Mesendoderm (in vitro differentiated cells): ENCODE results near the gene NOX3.
"Not testable (repeated sequence)": the region's sequence is repeated elsewhere in the genome, so short reads cannot be mapped to it uniquely, and the experiment has no call there.

Experiments used
- DNase-seq: peaks from one replicate; pipeline ENCODE4 v3.0.0; 2013
- H2AK5ac ChIP-seq: 2 replicates; pipeline ENCODE4 v1.6.1; 2013; ENCODE audit warnings: low read length, inconsistent platforms
- H2BK120ac ChIP-seq: 2 replicates; pipeline ENCODE4 v1.6.1; 2013; ENCODE audit warnings: low read depth, mild to moderate bottlenecking, low read length, moderate library complexity, mixed read lengths
- H2BK15ac ChIP-seq: replicated peaks from 2 replicates; pipeline ENCODE4 v1.6.1; 2013; ENCODE audit warnings: low read depth, mild to moderate bottlenecking, moderate library complexity
- H2BK5ac ChIP-seq: 2 replicates; pipeline ENCODE4 v1.6.1; 2013; ENCODE audit warnings: low read length, inconsistent platforms
- H3K18ac ChIP-seq: 2 replicates; pipeline ENCODE4 v1.6.1; 2013; ENCODE audit warnings: mild to moderate bottlenecking, low read length, mixed read lengths
- H3K23ac ChIP-seq: one replicate; pipeline ENCODE4 v1.6.1; 2013; ENCODE audit warnings: low read length
- H3K27ac ChIP-seq: 2 replicates; pipeline ENCODE4 v1.5.1; 2013; ENCODE audit warnings: low read depth, mild to moderate bottlenecking, inconsistent platforms, low read length, moderate library complexity
- H3K27me3 ChIP-seq: 2 replicates; pipeline ENCODE4 v1.6.1; 2013; ENCODE audit warnings: low read length, control low read depth, mild to moderate bottlenecking, inconsistent platforms; ENCODE audit not compliant: insufficient read depth, poor library complexity
- H3K36me3 ChIP-seq: 2 replicates; pipeline ENCODE4 v1.6.1; 2013; ENCODE audit warnings: low read length, inconsistent platforms; ENCODE audit not compliant: control insufficient read depth, insufficient read depth
- H3K4ac ChIP-seq: one replicate; pipeline ENCODE4 v1.6.1; 2013; ENCODE audit warnings: low read depth, mild to moderate bottlenecking, low read length, moderate library complexity
- H3K4me1 ChIP-seq: 2 replicates; pipeline ENCODE4 v1.6.1; 2013; ENCODE audit warnings: low read depth, low read length, inconsistent platforms; ENCODE audit not compliant: control insufficient read depth
- H3K4me2 ChIP-seq: 2 replicates; pipeline ENCODE4 v1.6.1; 2013; ENCODE audit warnings: low read length
- H3K4me3 ChIP-seq: 2 replicates; pipeline ENCODE4 v1.5.1; 2013; ENCODE audit warnings: mild to moderate bottlenecking, low read length
- H3K56ac ChIP-seq: one replicate; pipeline ENCODE4 v1.6.1; 2013; ENCODE audit warnings: low read length
- H3K79me1 ChIP-seq: 2 replicates; pipeline ENCODE4 v1.6.1; 2013; ENCODE audit warnings: low read length, inconsistent platforms
- H3K79me2 ChIP-seq: 2 replicates; pipeline ENCODE4 v1.6.1; 2013; ENCODE audit warnings: mild to moderate bottlenecking, low read length; ENCODE audit not compliant: control insufficient read depth, insufficient read depth
- H3K9ac ChIP-seq: 2 replicates; pipeline ENCODE4 v1.6.1; 2013; ENCODE audit warnings: low read length, inconsistent platforms
- H4K5ac ChIP-seq: one replicate; pipeline ENCODE4 v1.6.1; 2013; ENCODE audit warnings: low read length
- H4K8ac ChIP-seq: one replicate; pipeline ENCODE4 v1.6.1; 2013; ENCODE audit warnings: low read depth, mild to moderate bottlenecking, control low read depth, low read length, moderate library complexity
- WGBS: extraction: QIAGEN DNeasy Blood & Tissue Kit; methylation state at CpG from one replicate; pipeline ENCODE4 v1.1.7; 2013; ENCODE audit warnings: low lambda C conversion rate, missing lambda C conversion rate; ENCODE audit not compliant: insufficient coverage; ENCODE audit errors: extremely low coverage; 5-methylcytosine and 5-hydroxymethylcytosine counted together

NOX3 gene

DNA sequence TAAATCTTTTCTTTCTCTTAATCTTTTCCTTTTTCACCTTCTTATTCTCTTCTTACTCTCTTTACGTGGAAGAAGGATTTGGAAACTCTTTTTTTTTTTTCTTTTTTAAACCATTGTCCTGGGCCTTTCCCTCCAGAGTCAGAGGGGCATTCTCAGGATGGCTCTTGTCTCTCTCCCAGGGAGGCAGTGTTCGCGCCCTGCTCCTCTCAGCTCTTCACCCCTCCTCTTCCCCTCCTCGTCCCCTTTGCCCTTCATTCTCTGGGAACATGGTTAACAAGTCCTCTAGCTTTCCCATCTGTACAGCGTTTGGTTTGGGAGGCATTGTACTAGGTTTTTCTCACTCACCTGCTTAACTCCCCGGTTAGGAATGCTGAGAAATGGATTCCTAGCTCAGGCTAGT is 89.3 kb downstream of the NOX3 start:
- no peak overlapping the region for H3K27ac ChIP-seq
- H2BK120ac ChIP-seq, result no peak overlapping the region
- H3K4ac ChIP-seq, result no peak overlapping the region
- no peak overlapping the region for H3K4me3 ChIP-seq
- H4K5ac ChIP-seq, result no peak overlapping the region
- no peak overlapping the region for H2AK5ac ChIP-seq
- DNase-seq, result no peak
- H3K27me3 ChIP-seq, result no peaks in the 10 kb centered on the region
- H3K79me2 ChIP-seq, result no peaks in the 10 kb centered on the region
- no peak overlapping the region for H3K56ac ChIP-seq
- H3K18ac ChIP-seq, result no peak overlapping the region
- no peak overlapping the region for H2BK15ac ChIP-seq
- H3K23ac ChIP-seq, result no peak overlapping the region
- H3K79me1 ChIP-seq, result no peaks in the 10 kb centered on the region
- no peak overlapping the region for H2BK5ac ChIP-seq
- no peak overlapping the region for H4K8ac ChIP-seq
- 100% methylated on average over 1 of the region's 6 CpGs for WGBS
- H3K36me3 ChIP-seq, result no peaks in the 10 kb centered on the region
- H3K4me2 ChIP-seq, result no peak overlapping the region
- no peak overlapping the region for H3K9ac ChIP-seq
- no peaks in the 10 kb centered on the region for H3K4me1 ChIP-seq

DNA sequence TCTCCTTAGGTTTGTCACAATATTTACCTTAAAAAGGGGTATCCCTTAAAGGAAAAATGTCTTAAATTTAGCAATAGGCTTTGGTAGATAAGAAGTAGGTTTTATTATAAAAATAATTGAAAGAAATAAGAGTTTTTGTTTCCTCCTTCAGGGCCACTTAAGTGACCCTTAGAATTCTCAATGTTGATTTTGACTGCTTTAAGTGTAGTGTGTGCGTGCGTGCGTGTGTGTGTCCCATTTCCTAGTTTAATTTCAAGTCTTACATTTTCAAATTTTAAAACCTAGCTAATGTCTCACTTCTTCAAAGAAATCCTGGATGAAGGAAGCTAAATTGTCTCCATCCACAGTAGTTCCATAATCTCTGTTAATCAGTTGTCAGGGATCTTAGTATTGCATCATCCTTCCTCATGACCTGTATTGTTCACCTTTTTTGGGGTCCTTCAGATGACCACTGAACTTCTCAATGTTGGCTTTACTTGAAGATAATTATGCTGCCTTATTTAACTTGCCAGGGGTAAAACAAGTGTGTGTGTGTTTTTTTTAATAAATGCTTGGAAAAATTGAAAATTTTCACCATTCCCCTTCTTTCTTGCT is 90.7 kb downstream of the NOX3 start:
- no peak overlapping the region for H2AK5ac ChIP-seq
- H3K4ac ChIP-seq, result no peak overlapping the region
- no CpG with 5 or more reads among the region's 3 CpGs for WGBS
- no peak overlapping the region for H2BK120ac ChIP-seq
- no peak overlapping the region for H4K5ac ChIP-seq
- no peak overlapping the region for H3K4me3 ChIP-seq
- no peak overlapping the region for H3K27ac ChIP-seq
- no peak overlapping the region for H2BK5ac ChIP-seq
- no peak overlapping the region for H3K4me2 ChIP-seq
- no peaks in the 10 kb centered on the region for H3K79me1 ChIP-seq
- no peak overlapping the region for H3K18ac ChIP-seq
- no peak overlapping the region for H3K56ac ChIP-seq
- DNase-seq, result no peak
- H3K4me1 ChIP-seq, result no peaks in the 10 kb centered on the region
- H3K27me3 ChIP-seq, result no peaks in the 10 kb centered on the region
- H2BK15ac ChIP-seq, result no peak overlapping the region
- H4K8ac ChIP-seq, result no peak overlapping the region
- H3K9ac ChIP-seq, result no peak overlapping the region
- H3K79me2 ChIP-seq, result no peaks in the 10 kb centered on the region
- H3K23ac ChIP-seq, result no peak overlapping the region
- H3K36me3 ChIP-seq, result no peaks in the 10 kb centered on the region

DNA sequence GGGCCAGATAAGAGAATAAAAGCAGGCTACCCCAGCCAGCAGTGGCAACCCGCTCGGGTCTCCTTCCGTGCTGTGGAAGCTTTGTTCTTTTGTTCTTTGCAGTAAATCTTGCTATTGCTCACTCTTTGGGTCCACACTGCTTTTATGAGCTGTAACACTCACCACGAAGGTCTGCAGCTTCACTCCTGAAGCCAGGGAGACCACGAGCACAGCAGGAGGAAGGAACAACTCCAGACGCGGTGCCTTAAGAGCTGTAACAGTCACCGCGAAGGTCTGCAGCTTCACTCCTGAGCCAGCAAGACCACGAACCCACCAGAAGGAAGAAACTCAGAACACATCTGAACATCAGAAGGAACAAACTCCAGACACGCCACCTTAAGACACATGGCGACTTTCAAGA is 91.6 kb downstream of the NOX3 start:
- H4K5ac ChIP-seq, H3K27ac ChIP-seq, H3K23ac ChIP-seq, H2BK120ac ChIP-seq, H3K4me3 ChIP-seq, H2AK5ac ChIP-seq, H3K18ac ChIP-seq, H4K8ac ChIP-seq, H2BK5ac ChIP-seq, H3K4ac ChIP-seq, H3K4me2 ChIP-seq, H3K79me1 ChIP-seq, H3K4me1 ChIP-seq, DNase-seq, H3K79me2 ChIP-seq, H2BK15ac ChIP-seq, H3K36me3 ChIP-seq, H3K27me3 ChIP-seq, H3K56ac ChIP-seq, H3K9ac ChIP-seq: not testable (repeated sequence)
- WGBS, result no CpG with 5 or more reads among the region's 12 CpGs

DNA sequence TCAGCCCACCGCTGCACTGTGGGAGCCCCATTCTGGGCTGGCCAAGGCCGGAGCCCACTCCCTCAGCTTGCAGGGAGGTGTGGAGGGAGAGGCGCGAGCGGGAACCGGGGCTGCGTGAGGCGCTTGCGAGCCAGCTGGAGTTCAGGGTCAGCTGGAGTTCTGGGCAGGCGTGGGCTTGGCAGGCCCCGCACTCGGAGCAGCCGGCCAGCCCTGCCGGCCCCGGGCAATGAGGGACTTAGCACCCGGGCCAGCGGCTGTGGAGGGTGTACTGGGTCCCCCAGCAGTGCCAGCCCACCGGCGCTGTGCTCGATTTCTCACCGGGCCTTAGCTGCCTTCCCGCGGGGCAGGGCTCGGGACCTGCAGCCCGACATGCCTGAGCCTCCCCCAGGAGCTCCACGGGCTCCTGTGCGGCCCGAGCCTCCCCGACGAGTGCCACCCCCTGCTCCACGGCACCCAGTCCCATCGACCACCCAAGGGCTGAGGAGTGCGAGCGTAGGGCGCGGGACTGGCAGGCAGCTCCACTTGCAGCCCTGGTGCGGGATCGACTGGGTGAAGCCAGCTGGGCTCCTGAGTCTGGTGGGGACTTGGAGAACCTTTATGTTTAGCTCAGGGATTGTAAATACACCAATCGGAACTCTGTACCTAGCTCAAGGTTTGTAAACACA is 92.5 kb downstream of the NOX3 start:
- not testable (repeated sequence) for H3K4ac ChIP-seq, H2AK5ac ChIP-seq, H3K18ac ChIP-seq, H3K27me3 ChIP-seq, H3K79me1 ChIP-seq, H4K8ac ChIP-seq, H3K4me2 ChIP-seq, H2BK120ac ChIP-seq, H4K5ac ChIP-seq, H3K4me1 ChIP-seq, H3K27ac ChIP-seq, DNase-seq, H3K36me3 ChIP-seq, H2BK5ac ChIP-seq, H3K9ac ChIP-seq, H3K56ac ChIP-seq, H3K4me3 ChIP-seq, H3K79me2 ChIP-seq, H2BK15ac ChIP-seq, H3K23ac ChIP-seq
- no CpG with 5 or more reads among the region's 39 CpGs for WGBS

DNA sequence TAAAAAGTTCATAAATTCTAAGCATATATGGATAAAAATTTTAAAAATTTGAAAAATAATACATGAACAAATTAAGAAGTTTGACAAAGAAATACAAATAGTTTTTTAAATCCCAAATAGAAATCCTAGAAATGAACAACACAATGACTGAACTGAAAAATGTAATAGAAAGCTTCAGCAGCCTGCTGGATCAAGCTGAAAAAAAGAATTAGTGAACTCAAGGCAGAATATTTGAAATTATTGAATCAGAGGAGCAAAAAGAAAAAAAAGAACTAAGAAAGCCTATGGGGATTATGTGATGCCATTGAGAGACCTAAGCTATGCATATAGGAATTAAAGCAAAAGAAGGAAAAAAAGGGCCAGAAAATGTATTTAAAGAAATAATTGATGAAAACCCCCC is 101.5 kb downstream of the NOX3 start:
- Histone ChIP-seq H2BK120ac (no peak overlapping the region), H3K4ac (no peak overlapping the region)
- DNase-seq, result no peak

DNA sequence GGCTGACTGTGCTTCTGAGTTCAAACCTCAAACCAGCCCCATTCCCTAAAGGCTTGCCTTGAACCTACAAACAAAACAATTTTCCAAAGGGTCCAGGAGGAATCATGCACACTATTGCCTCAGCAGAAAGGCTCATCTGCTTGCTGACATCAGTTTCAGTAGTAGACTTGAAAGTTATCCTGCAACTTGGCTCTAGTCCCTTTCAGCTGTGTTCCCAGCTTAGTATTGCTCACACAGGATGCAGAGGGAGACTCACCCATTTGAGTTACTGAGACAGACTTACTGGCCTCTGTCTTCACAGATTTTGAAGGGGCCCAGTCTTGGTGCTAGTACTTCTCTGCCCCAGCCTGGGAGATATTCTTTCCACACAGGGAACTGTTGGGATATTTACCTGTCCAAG is 102.8 kb downstream of the NOX3 start:
- H3K23ac ChIP-seq, result no peak overlapping the region
- no peak overlapping the region for H4K5ac ChIP-seq
- H2BK120ac ChIP-seq, result no peak overlapping the region
- H3K27me3 ChIP-seq, result no peaks in the 10 kb centered on the region
- H3K9ac ChIP-seq, result no peak overlapping the region
- H3K27ac ChIP-seq, result no peak overlapping the region
- no peak overlapping the region for H3K4ac ChIP-seq
- H3K4me2 ChIP-seq, result no peak overlapping the region
- no peak overlapping the region for H3K18ac ChIP-seq
- no peaks in the 10 kb centered on the region for H3K4me1 ChIP-seq
- H3K56ac ChIP-seq, result no peak overlapping the region
- no peak overlapping the region for H2BK5ac ChIP-seq
- DNase-seq, result no peak
- no peaks in the 10 kb centered on the region for H3K36me3 ChIP-seq
- H2BK15ac ChIP-seq, result no peak overlapping the region
- no peak overlapping the region for H2AK5ac ChIP-seq
- H3K79me2 ChIP-seq, result no peaks in the 10 kb centered on the region
- no peaks in the 10 kb centered on the region for H3K79me1 ChIP-seq
- no peak overlapping the region for H3K4me3 ChIP-seq
- no peak overlapping the region for H4K8ac ChIP-seq

More for the DNA sequence above, 101.5 kb downstream of the NOX3 start:
- Histone ChIP-seq H4K5ac (no peak overlapping the region), H3K4me3 (no peak overlapping the region), H4K8ac (no peak overlapping the region), H3K9ac (no peak overlapping the region), H3K56ac (no peak overlapping the region), H3K79me2 (no peaks in the 10 kb centered on the region), H3K79me1 (no peaks in the 10 kb centered on the region), H2BK5ac (no peak overlapping the region), H3K18ac (no peak overlapping the region), H3K23ac (no peak overlapping the region), H2AK5ac (no peak overlapping the region), H3K36me3 (no peaks in the 10 kb centered on the region), H3K27me3 (no peaks in the 10 kb centered on the region), H3K27ac (no peak overlapping the region), H2BK15ac (no peak overlapping the region), H3K4me1 (no peaks in the 10 kb centered on the region), H3K4me2 (no peak overlapping the region)
